Measurements from ENCODE around the gene BMP8A.
"Not testable (repeated sequence)": the region's sequence is repeated elsewhere in the genome, so short reads cannot be mapped to it uniquely, and the experiment has no call there.

BMP8A gene

DNA sequence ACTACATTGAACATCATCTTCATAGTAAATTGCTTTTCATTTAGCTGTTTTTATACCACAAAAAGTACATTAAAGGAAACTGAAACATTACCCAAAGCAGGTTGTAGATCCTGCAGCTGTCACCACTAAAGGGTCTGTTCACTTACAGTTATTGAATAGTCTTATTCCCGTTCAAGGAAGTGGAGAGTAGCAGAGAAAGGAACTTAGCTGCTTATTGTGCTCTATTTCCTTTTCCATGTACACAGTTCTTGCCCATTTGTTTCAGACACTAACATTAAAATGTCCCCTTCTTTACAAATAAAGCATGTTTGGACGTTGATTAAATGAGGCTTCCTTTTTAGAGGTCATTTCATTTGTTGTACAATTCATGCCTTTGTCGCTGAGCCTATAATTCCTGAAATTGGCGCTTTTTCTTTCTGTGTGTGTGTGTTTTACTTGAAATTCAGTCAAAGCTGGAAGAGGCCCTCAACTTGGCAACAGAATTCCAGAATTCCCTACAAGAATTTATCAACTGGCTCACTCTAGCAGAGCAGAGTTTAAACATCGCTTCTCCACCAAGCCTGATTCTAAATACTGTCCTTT is 44.4 kb upstream of the BMP8A start:
- no peak for ATAC-seq (ENCODE audit: insufficient read depth, low read depth)
- H3K36me3 ChIP-seq (ENCODE audit: insufficient read depth, low read length) = peaks cover 90% of the 10 kb centered on the region

DNA sequence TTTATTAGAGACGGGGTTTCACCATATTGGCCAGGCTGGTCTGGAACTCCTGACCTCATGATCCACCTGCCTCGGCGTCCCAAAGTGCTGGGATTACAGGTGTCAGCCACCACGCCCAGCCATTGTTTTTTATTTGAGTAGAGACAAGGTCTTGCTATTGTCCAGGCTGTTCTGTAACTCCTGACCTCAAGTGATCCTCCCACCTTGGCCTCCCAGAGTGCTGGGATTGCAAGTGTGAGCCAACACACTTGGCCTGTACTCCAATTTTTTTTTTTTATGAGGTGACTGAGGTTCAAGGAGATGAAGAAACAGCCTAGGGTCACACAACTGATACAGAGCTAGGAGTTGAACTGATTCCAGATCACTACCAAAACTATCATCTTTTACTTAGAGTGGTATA is 41.4 kb upstream of the BMP8A start:
- H3K36me3 ChIP-seq (ENCODE audit: insufficient read depth, low read length) = peaks cover 93% of the 10 kb centered on the region
- ATAC-seq (ENCODE audit: insufficient read depth, low read depth) = not testable (repeated sequence)

More for the DNA sequence above, 44.4 kb upstream of the BMP8A start:
- Histone ChIP-seq H3K4me3 (ENCODE audit: low read depth in 1 of 2, low read length in 2 of 2) (no peak overlapping the region), H3K4me1 (ENCODE audit: insufficient read depth, low read length) (no peaks in the 10 kb centered on the region), H3K9me3 (ENCODE audit: insufficient read depth, low read length, severe bottlenecking) (no peaks in the 10 kb centered on the region), H3K27me3 (ENCODE audit: insufficient read depth, low read length, poor library complexity) (no peaks in the 10 kb centered on the region), H3K4me2 (ENCODE audit: insufficient read depth, low read length) (no peak overlapping the region), H3K9ac (ENCODE audit: low read depth, low read length) (no peak overlapping the region), H4K20me1 (ENCODE audit: insufficient read depth, low read length) (peaks cover 2% of the 10 kb centered on the region; the same call in 1 of the 2 replicates), H3K27ac (ENCODE audit: low read length) (no peak overlapping the region), H3K79me2 (ENCODE audit: insufficient read depth, low read length) (no peaks in the 10 kb centered on the region), H2AFZ (ENCODE audit: low read depth, low read length) (no peak overlapping the region)
- TF ChIP-seq EZH2 (IDR thresholded peaks at IDR 0.05; ENCODE audit: borderline replicate concordance, low read depth, low read length, severe bottlenecking) = no peak
- TF ChIP-seq, protein P1, sequence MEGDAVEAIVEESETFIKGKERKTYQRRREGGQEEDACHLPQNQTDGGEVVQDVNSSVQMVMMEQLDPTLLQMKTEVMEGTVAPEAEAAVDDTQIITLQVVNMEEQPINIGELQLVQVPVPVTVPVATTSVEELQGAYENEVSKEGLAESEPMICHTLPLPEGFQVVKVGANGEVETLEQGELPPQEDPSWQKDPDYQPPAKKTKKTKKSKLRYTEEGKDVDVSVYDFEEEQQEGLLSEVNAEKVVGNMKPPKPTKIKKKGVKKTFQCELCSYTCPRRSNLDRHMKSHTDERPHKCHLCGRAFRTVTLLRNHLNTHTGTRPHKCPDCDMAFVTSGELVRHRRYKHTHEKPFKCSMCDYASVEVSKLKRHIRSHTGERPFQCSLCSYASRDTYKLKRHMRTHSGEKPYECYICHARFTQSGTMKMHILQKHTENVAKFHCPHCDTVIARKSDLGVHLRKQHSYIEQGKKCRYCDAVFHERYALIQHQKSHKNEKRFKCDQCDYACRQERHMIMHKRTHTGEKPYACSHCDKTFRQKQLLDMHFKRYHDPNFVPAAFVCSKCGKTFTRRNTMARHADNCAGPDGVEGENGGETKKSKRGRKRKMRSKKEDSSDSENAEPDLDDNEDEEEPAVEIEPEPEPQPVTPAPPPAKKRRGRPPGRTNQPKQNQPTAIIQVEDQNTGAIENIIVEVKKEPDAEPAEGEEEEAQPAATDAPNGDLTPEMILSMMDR (IDR thresholded peaks at IDR 0.05; ENCODE audit: borderline replicate concordance, extremely low read depth, low read length, poor library complexity, severe bottlenecking) = no peak
- no peak for DNase-seq

DNA sequence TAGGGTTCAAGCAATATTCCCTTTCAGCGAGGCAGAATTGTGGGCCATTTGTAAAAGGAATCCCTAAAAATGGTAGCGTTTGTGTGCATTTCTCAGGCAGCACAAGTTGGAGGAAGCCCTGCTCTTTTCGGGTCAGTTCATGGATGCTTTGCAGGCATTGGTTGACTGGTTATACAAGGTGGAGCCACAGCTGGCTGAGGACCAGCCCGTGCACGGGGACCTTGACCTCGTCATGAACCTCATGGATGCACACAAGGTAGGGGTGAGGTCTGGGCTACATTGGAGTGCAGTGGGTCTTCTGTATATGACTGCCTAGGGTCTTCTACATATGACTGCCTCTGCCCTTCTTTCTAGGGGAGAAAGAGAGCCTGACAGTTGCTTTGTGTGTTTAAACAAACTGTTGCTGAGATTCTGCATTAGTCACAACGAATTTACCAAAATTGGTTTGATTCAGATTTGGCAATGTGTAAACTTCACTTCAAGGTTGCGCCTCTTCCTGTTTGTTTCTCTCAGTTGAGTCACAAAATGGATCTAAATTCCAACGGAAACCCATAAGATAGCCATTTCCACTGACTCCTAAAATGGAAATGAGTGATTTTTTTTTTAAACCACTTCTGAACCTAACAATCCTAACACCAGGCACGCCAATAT is 40.4 kb upstream of the BMP8A start:
- Histone ChIP-seq H3K27me3 (ENCODE audit: insufficient read depth, low read length, poor library complexity) (no peaks in the 10 kb centered on the region), H3K9ac (ENCODE audit: low read depth, low read length) (no peak overlapping the region), H3K4me2 (ENCODE audit: insufficient read depth, low read length) (no peak overlapping the region), H3K79me2 (ENCODE audit: insufficient read depth, low read length) (no peaks in the 10 kb centered on the region), H3K27ac (ENCODE audit: low read length) (no peak overlapping the region), H3K9me3 (ENCODE audit: insufficient read depth, low read length, severe bottlenecking) (no peaks in the 10 kb centered on the region), H3K36me3 (ENCODE audit: insufficient read depth, low read length) (peaks cover 93% of the 10 kb centered on the region), H4K20me1 (ENCODE audit: insufficient read depth, low read length) (peaks cover 2% of the 10 kb centered on the region; the same call in 1 of the 2 replicates), H3K4me3 (ENCODE audit: low read depth in 1 of 2, low read length in 2 of 2) (no peak overlapping the region), H2AFZ (ENCODE audit: low read depth, low read length) (no peak overlapping the region), H3K4me1 (ENCODE audit: insufficient read depth, low read length) (no peaks in the 10 kb centered on the region)
- ATAC-seq (ENCODE audit: insufficient read depth, low read depth) = no peak
- no peak for DNase-seq
- TF ChIP-seq, protein P1 (IDR thresholded peaks at IDR 0.05; ENCODE audit: borderline replicate concordance, extremely low read depth, low read length, poor library complexity, severe bottlenecking) = no peak

More for the DNA sequence above, 41.4 kb upstream of the BMP8A start:
- H3K27ac ChIP-seq (ENCODE audit: low read length); H2AFZ ChIP-seq (ENCODE audit: low read depth, low read length); H3K4me1 ChIP-seq (ENCODE audit: insufficient read depth, low read length); H3K9me3 ChIP-seq (ENCODE audit: insufficient read depth, low read length, severe bottlenecking); H4K20me1 ChIP-seq (ENCODE audit: insufficient read depth, low read length); H3K79me2 ChIP-seq (ENCODE audit: insufficient read depth, low read length); H3K4me3 ChIP-seq (ENCODE audit: low read depth in 1 of 2, low read length in 2 of 2); H3K27me3 ChIP-seq (ENCODE audit: insufficient read depth, low read length, poor library complexity); H3K4me2 ChIP-seq (ENCODE audit: insufficient read depth, low read length); DNase-seq; H3K9ac ChIP-seq (ENCODE audit: low read depth, low read length): not testable (repeated sequence)

DNA sequence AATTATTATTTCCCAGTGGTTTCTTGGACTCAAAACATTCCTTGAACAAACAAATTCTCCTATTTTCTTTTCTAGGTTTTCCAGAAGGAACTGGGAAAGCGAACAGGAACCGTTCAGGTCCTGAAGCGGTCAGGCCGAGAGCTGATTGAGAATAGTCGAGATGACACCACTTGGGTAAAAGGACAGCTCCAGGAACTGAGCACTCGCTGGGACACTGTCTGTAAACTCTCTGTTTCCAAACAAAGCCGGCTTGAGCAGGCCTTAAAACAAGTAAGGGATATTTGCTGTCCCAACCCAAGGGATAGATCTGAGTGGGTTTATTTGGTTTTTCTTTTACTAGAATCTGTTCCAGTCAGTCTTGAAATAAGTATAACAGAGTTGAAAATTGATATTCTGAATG is 39.4 kb upstream of the BMP8A start:
- peaks cover 2% of the 10 kb centered on the region; the same call in 1 of the 2 replicates for H4K20me1 ChIP-seq (ENCODE audit: insufficient read depth, low read length)
- no peak overlapping the region for H3K4me2 ChIP-seq (ENCODE audit: insufficient read depth, low read length)
- H3K27me3 ChIP-seq (ENCODE audit: insufficient read depth, low read length, poor library complexity) = no peaks in the 10 kb centered on the region
- TF ChIP-seq EZH2 (IDR thresholded peaks at IDR 0.05; ENCODE audit: borderline replicate concordance, low read depth, low read length, severe bottlenecking) = no peak
- TF ChIP-seq, protein P1 (IDR thresholded peaks at IDR 0.05; ENCODE audit: borderline replicate concordance, extremely low read depth, low read length, poor library complexity, severe bottlenecking) = no peak
- no peak overlapping the region for H3K9ac ChIP-seq (ENCODE audit: low read depth, low read length)
- peaks cover 95% of the 10 kb centered on the region for H3K36me3 ChIP-seq (ENCODE audit: insufficient read depth, low read length)
- ATAC-seq (ENCODE audit: insufficient read depth, low read depth) (no peak), DNase-seq (no peak)
- H3K9me3 ChIP-seq (ENCODE audit: insufficient read depth, low read length, severe bottlenecking) = no peaks in the 10 kb centered on the region
- H2AFZ ChIP-seq (ENCODE audit: low read depth, low read length) = no peak overlapping the region
- no peaks in the 10 kb centered on the region for H3K4me1 ChIP-seq (ENCODE audit: insufficient read depth, low read length)
- H3K4me3 ChIP-seq (ENCODE audit: low read depth in 1 of 2, low read length in 2 of 2) = no peak overlapping the region
- H3K27ac ChIP-seq (ENCODE audit: low read length) = no peak overlapping the region
- H3K79me2 ChIP-seq (ENCODE audit: insufficient read depth, low read length) = no peaks in the 10 kb centered on the region

All from DND-41 (cell line).